GM21825 (cell line): Measurements from ENCODE around the gene TRIB2.

ENCODE experiments used
- ATAC-seq: cut with Tn5 transposase; IDR thresholded peaks from one replicate; pipeline ENCODE4 v1.9.1; 2021; ENCODE audit warnings: mild to moderate bottlenecking, moderate library complexity; ENCODE audit not compliant: unreplicated experiment

Gene TRIB2

GRCh38 chr2:12771154-12771553, 54.4 kb downstream of the TRIB2 start:
- no peak for ATAC-seq

GRCh38 chr2:12773586-12774394, 57.1 kb downstream of the TRIB2 start:
- no peak for ATAC-seq

GRCh38 chr2:12774395-12774727, 57.6 kb downstream of the TRIB2 start:
- no peak for ATAC-seq

GRCh38 chr2:12776521-12776961, 59.8 kb downstream of the TRIB2 start:
- ATAC-seq = no peak

- no peak for ATAC-seq
Measured at GRCh38 chr2:12778369-12778768, 61.6 kb downstream of the TRIB2 start.

- no peak for ATAC-seq
Measured at GRCh38 chr2:12778811-12779579, 62.3 kb downstream of the TRIB2 start.

GRCh38 chr2:12781329-12781728, 64.6 kb downstream of the TRIB2 start:
- no peak for ATAC-seq

- ATAC-seq = no peak
Measured at GRCh38 chr2:12787891-12788801, 71.4 kb downstream of the TRIB2 start.

GRCh38 chr2:12791906-12792305, 75.2 kb downstream of the TRIB2 start:
- no peak for ATAC-seq
